GM20000 (cell line): ENCODE data around the gene TMEM97.

Experiments used
- DNase-seq: peaks from one replicate; pipeline ENCODE4 v3.0.0; 2012; ENCODE audit warnings: low spot score
- TF ChIP-seq, protein P1 (sequence below): IDR thresholded peaks from 2 replicates; pipeline ENCODE4 v1.5.1; 2012; ENCODE audit warnings: mild to moderate bottlenecking, control low read depth; ENCODE audit errors: extremely low read depth, missing control alignments

TMEM97 gene

DNA sequence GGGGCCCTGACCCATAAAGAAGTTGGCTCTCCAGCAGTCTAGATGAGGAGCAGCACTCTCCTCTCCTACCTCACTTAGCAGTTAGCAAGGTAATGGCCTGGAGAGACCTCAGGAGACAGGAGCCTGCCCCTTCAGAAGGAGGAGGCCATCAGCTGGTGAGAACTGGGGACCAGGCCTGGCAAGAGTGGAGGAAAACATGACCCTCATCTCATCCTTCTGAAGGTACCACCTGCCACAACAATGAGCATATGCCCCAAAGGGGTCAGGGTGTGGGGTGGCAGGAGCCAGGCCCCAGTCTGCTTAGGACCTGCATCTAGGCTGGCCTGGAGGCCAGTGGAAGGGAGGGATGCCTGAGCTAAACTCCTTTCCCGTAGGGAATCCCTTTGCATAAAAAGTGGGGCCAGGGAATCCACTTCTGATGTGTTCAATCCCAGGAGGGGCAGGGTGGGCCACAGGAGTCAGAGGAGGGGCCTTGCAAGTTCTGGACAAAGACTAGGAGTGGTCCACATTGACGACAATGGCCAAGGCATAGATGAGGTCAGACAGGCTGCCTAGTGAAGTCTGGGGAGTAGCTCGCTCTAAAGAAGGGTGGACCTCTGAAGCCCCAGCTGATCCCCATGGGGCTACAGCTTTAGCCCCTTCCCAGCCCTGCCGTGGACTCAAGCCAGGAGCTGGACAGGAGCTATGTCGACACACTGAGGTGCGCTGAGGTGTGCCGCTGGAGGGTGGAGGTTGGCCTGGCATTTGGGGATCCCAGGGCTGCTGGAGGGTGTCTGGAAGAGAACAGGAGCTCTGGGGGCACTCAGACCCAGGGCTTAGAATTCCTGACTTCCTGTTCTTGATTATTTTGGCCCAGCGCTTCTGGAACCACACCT is 45.0 kb downstream of the TMEM97 start:
- no peak for DNase-seq
- TF ChIP-seq, protein P1, sequence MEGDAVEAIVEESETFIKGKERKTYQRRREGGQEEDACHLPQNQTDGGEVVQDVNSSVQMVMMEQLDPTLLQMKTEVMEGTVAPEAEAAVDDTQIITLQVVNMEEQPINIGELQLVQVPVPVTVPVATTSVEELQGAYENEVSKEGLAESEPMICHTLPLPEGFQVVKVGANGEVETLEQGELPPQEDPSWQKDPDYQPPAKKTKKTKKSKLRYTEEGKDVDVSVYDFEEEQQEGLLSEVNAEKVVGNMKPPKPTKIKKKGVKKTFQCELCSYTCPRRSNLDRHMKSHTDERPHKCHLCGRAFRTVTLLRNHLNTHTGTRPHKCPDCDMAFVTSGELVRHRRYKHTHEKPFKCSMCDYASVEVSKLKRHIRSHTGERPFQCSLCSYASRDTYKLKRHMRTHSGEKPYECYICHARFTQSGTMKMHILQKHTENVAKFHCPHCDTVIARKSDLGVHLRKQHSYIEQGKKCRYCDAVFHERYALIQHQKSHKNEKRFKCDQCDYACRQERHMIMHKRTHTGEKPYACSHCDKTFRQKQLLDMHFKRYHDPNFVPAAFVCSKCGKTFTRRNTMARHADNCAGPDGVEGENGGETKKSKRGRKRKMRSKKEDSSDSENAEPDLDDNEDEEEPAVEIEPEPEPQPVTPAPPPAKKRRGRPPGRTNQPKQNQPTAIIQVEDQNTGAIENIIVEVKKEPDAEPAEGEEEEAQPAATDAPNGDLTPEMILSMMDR = no peak

DNA sequence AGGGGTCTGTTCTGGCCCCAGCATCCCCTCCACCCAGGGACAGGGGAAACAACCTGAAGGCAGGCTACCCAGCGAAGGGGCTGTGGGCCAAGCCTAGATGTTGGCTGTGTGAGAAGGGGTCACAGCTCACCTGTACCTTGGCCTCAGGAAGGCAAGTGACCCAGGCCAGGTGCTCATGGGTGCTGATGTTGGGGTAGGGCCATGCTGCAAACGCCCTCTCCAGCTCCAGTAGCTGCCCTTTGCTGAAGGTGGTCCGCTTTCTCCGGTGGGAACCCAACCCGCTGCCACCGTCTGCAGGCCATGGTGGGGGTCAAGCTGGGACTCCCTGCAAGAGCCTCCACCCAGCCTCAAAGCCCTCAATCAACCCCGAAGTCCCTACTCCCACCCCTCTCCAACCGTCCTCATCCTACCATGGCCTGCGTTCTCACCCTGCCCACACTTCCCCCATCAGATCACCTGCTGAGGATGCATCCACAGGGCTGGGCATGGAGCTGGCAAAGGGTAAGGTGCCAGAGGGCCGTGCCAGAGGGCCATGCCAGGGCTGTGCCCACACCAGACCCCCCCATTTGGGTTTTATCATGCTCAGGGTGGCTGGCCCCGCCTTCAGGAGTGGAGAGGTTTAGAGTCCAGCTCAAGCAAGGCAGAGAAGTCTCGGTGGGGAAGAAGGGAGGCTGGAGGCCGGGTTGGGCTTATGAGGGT is 45.8 kb downstream of the TMEM97 start, which contains the start of gene SEBOX:
Gene SEBOX, minus strand, starts transcription at position 535 of the 699 bp plus-strand sequence. Its CDS starts 48 bp downstream, at position 487.
- no peak for DNase-seq
- TF ChIP-seq, protein P1 = no peak

DNA sequence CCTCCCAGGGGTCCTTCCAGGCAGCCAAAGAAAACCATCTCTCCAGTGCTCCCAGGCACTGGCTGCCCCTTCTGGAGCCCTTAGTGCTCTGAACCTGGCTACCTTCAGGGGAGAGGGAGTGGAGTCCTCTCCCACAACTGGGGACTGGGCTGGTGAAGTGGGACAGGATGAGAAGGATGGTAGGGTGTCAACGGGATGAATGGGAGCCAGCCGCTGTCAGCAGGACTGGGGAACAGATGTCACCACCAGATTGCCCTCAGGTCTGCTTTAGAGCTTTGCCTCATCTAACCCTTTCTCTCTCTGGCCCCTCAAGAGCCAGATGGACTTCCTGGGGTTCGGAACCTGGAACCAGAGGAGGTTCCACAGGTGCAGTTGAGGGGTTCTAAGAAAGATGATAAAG is 46.5 kb downstream of the TMEM97 start:
- DNase-seq = no peak
- TF ChIP-seq, protein P1 = no peak

DNA sequence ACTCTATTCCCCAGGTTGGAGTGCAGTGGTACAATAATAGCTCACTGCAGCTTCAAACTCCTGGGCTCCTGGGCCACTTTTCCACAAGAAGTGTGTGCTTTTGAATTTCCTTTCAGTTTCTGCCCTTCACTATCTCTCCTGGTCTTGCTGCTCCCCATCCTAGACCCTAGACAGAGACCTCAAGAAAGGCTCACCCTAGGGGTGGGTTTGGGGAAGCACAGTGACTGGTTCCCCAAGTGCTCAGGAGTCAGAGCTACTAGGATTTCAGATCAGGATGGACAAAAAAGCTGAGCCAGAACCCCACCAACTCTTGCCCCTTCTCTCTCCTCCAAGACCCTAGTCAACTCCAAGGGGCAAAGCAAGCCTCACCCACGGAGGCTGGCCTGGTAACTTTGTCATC is 47.6 kb downstream of the TMEM97 start:
- TF ChIP-seq, protein P1 = no peak
- DNase-seq = no peak

DNA sequence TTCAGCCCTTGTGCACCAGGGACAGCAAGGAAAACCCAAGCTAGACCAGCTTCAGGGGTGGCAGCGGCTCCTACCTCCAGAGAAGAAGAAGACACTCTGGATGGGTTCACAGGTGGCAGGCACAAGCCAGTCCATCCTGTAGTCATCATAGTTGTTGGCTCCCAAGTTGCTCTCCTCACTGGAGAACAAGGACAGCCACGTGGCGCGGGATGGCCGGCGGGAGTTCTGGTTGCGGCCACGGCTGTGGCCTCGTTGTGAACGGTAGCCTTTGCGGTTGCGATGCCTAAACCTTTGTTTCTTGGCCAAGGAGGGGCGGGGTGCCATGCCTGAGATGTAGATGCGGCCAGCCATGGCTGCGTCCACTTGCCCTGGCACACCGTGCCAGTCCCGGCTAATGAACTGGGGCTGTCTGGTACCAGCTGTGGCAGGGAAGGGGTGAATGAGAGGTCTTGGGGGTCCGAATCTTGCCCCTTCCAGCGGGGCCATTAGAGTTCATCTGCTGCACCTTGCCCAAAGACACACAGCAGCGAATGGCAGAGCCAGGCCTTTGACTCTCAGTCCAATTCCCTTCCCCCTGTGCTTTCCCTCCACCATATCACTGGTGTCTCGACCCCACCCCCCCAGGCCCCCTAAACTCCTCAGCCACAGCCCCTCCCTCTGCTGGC is 48.8 kb downstream of the TMEM97 start:
- TF ChIP-seq, protein P1 = no peak
- no peak for DNase-seq

DNA sequence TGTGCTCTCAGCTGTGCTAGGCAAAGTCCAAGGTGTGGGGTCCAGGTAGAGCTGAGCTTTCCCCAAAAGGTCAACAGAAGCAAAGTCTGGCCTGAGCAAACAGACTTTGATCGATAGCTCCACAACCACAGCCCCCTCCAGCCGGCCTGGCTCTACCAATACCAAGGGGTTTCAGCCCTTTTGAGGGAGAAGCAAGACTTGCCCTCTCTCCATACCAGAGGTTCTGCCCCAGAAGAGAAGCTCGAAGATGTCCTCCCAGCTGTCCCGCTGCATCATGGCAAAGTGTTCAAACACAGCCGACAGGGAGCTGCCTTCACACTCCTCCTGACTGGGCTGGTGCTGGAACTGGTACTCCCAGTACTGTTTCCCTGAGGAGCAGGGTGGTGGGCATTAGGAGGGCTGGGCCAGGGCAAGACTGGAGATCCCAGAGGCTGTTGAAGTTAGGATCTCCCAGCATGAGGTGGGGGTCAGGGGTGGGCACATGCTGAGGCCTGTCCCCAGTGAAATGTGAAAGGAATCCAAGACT is 49.4 kb downstream of the TMEM97 start:
- TF ChIP-seq, protein P1 = no peak
- no peak for DNase-seq
